H1 (cell line): ENCODE measurements around the gene GRIK2. TPM values are rescaled to one million over a fixed set of nuclear protein-coding genes. Genes with fewer than 3 reads are reported as not detected.

Experiments used
- CHD1 ChIP-seq: IDR thresholded peaks from 2 replicates; pipeline ENCODE4 v1.6.1; 2012; ENCODE audit warnings: low read depth, low read length, improper control_type of control experiment
- PHF8 ChIP-seq: fragments of 200-600 bp; sonication (generic); conservative IDR thresholded peaks from 2 replicates; pipeline ENCODE4 v1.7.1; 2012; ENCODE audit warnings: low read depth, mild to moderate bottlenecking, inconsistent platforms, low read length, moderate library complexity
- POLR2A ChIP-seq, 2 experiments: IDR thresholded peaks; 1 replicate in 1 of 2; 2 replicates in 1 of 2; pipeline ENCODE4 v1.6.1; 2011; ENCODE audit warnings: low read depth in 2 of 2, low read length in 2 of 2, mild to moderate bottlenecking in 2 of 2; ENCODE audit errors: control extremely low read depth in 1 of 2
- RAD21 ChIP-seq, 2 experiments: IDR thresholded peaks in 1 of 2; conservative IDR thresholded peaks in 1 of 2; 2 replicates each; pipeline ENCODE4 v1.6.1; 2011; ENCODE audit warnings: low read depth in 2 of 2, low read length in 2 of 2, improper control_type of control experiment in 1 of 2, inconsistent platforms in 1 of 2, mild to moderate bottlenecking in 1 of 2, moderate library complexity in 1 of 2
- polyA plus RNA-seq, 7 experiments: library from polyadenylated mRNA; depleted of rRNA in 3 of 7; stranded (reverse) in 5 of 7; unstranded in 2 of 7; fragments of >200 nt in 5 of 7; fragments of 200-250 nt in 2 of 7; gene quantifications; 1 replicate in 5 of 7; 2 replicates in 1 of 7; 4 replicates in 1 of 7; pipeline versions ENCODE4 v1.2.1 to v1.2.3, GENCODE V29; 2011 to 2013; ENCODE audit warnings: missing spikeins in 2 of 7, mixed read lengths in 2 of 7
- total RNA-seq: library from RNA; stranded (reverse); fragmentation: NEBNext Ultra II Directional; extraction: Animal tissue kit (Norgen Biotek cat#: 25700); gene quantifications from 2 replicates; pipeline ENCODE4 v1.2.1, GENCODE V29; 2021

The GRIK2 gene
- total and polyA plus RNA-seq, 2 of the 8 experiments (the other 6 are each of a cell fraction or from before 2014, with no cell fraction given): 1.8 to 2.2 TPM

DNA sequence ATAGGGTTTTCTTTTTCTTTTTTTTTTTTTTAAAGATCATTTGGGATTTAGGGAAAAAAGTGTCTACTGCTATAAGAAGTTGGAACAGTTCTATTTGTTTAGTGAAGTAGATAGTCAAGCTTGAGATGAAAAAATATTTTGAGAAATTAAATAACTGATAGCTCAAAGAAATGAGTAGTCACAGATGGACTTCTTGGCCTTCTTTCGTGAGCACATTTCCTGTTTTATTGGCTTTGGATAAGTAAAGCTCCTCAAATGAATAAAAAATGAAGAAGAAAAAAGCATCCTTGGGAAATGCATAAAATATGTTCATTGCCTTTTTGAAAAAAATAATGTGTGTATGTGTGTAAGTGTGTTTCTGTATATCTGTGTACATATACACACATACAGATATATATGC, 515.9 kb downstream of the GRIK2 start (continued):
- TF ChIP-seq RAD21 (IDR thresholded peaks at IDR 0.05 in 1 of 2, conservative IDR thresholded peaks at IDR 0.05 in 1 of 2; ENCODE audit: low read depth in 2 of 2, low read length in 2 of 2): no peak
- TF ChIP-seq PHF8: no peak
- TF ChIP-seq CHD1: no peak
- TF ChIP-seq POLR2A (IDR thresholded peaks at IDR 0.05; ENCODE audit: control extremely low read depth in 1 of 2, low read depth in 2 of 2, low read length in 2 of 2): no peak
